ENCODE results near the gene MRPL57.

DNA sequence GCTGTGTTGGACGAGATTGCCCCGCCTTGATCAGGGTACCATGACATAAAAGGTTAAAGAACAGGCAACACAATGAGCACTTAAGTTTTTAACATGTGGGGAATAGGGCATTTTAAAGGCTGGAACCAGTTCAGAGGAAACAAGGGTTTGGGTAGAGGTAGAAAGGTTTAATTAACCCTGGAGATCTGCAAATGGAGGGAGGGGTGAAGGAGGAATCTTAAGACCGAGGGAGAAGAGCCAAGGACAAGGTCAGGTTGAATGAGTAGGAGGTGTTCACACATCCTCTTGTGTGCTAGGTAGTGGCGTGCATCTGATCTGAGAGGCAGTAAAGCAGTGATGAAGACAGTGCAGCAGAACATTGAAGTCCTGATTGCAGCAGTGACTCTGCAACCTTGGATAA is 28.6 kb upstream of the MRPL57 start:
- TF ChIP-seq POLR2A (IDR thresholded peaks at IDR 0.05) (no peak), POLR2AphosphoS5 (IDR thresholded peaks at IDR 0.05) (no peak), CTCF (IDR thresholded peaks at IDR 0.05) (no peak)

Measured in breast epithelium (tissue), 3 donors.